IPS-15b (cell line): ENCODE results near the gene SPANXN2.

ENCODE experiments used
- H3K27me3 ChIP-seq: one replicate; pipeline ENCODE4 v1.6.1; 2013; ENCODE audit warnings: low read length; ENCODE audit not compliant: control insufficient read depth, insufficient read depth
- H3K36me3 ChIP-seq: one replicate; pipeline ENCODE4 v1.6.1; 2013; ENCODE audit warnings: low read length; ENCODE audit not compliant: control insufficient read depth, insufficient read depth
- H3K4me1 ChIP-seq: one replicate; pipeline ENCODE4 v1.6.1; 2013; ENCODE audit warnings: mild to moderate bottlenecking, low read length; ENCODE audit not compliant: control insufficient read depth, insufficient read depth
- H3K4me3 ChIP-seq: one replicate; pipeline ENCODE4 v1.5.1; 2013; ENCODE audit warnings: low read depth, low read length
- H3K9ac ChIP-seq: one replicate; pipeline ENCODE4 v1.6.1; 2013; ENCODE audit warnings: low read depth, mild to moderate bottlenecking, low read length
- H3K9me3 ChIP-seq: one replicate; pipeline ENCODE4 v1.6.1; 2013; ENCODE audit warnings: mild to moderate bottlenecking, low read length; ENCODE audit not compliant: control insufficient read depth, insufficient read depth

SPANXN2 gene

GRCh38 chrX:143664302-143664701 lies 56.2 kb downstream of the SPANXN2 start:
- Histone ChIP-seq H3K4me1 (no peaks in the 10 kb centered on the region), H3K27me3 (no peaks in the 10 kb centered on the region), H3K4me3 (no peak overlapping the region), H3K9me3 (no peaks in the 10 kb centered on the region), H3K9ac (no peak overlapping the region), H3K36me3 (no peaks in the 10 kb centered on the region)

- no peaks in the 10 kb centered on the region for H3K4me1 ChIP-seq
- H3K9me3 ChIP-seq, result no peaks in the 10 kb centered on the region
- H3K36me3 ChIP-seq, result no peaks in the 10 kb centered on the region
- H3K4me3 ChIP-seq, result no peak overlapping the region
- H3K9ac ChIP-seq, result no peak overlapping the region
- H3K27me3 ChIP-seq, result no peaks in the 10 kb centered on the region
Measured at GRCh38 chrX:143663755-143664154, 56.8 kb downstream of the SPANXN2 start.
